A549 (cell line): Measurements from ENCODE around the gene IL6ST. TPM values are rescaled to one million over a fixed set of nuclear protein-coding genes. Genes with fewer than 3 reads are reported as not detected.

Experiments
- ATAC-seq, 2 experiments: fragments of 200-7000 bp in 1 of 2; fragments of >200 bp in 1 of 2; cut with Nextera tagmentation in 1 of 2; cut with Tn5 transposase in 1 of 2; 3 replicates each; pipeline versions ENCODE4 v1.8.0 to v1.9.1; 2018 to 2020; ENCODE audit warnings: mild to moderate bottlenecking in 1 of 2, moderate library complexity in 1 of 2
- CTCF ChIA-PET: fragments of 300-600 bp; sonication (Branson Sonifier 250); formaldehyde crosslinking; extraction: SDS; loops from one replicate; lab custom pipeline; 2021; ENCODE audit warnings: antibody characterized with exemption, inconsistent platforms; lab: Yijun Ruan, JAX
- POLR2A ChIA-PET: fragments of 350-600 bp; formaldehyde crosslinking; extraction: SDS; loops from one replicate; lab custom pipeline; 2021; ENCODE audit warnings: antibody characterized with exemption, inconsistent platforms; lab: Yijun Ruan, JAX
- DNase-seq, 2 experiments: peaks; one replicate each; pipeline versions ENCODE4 v3.0.0 to v3.0.0-alpha.2; 2011 to 2016; ENCODE audit warnings: low read depth in 1 of 2, low spot score in 1 of 2
- FAIRE-seq: peaks from 2 replicates; lab custom pipeline; 2011; peaks lifted over from hg19 to GRCh38; lab: Jason Lieb, UNC
- H3K27ac ChIP-seq, 2 experiments: fragments of >200 bp; sonication (Bioruptor Twin); formaldehyde crosslinking; 3 replicates each; pipeline ENCODE4 v1.5.1; 2016 to 2017
- H3K4me1 ChIP-seq: fragments of >200 bp; sonication (Bioruptor Twin); formaldehyde crosslinking; 3 replicates; pipeline ENCODE4 v1.6.1; 2016
- H3K4me2 ChIP-seq: fragments of >200 bp; sonication (Bioruptor Twin); formaldehyde crosslinking; 3 replicates; pipeline ENCODE4 v1.6.1; 2016
- H3K4me3 ChIP-seq: fragments of >200 bp; sonication (Bioruptor Twin); formaldehyde crosslinking; 3 replicates; pipeline ENCODE4 v1.5.1; 2016
- H3K9me3 ChIP-seq: fragments of >200 bp; sonication (Bioruptor Twin); formaldehyde crosslinking; 3 replicates; pipeline ENCODE4 v1.6.1; 2016
- CBX8 ChIP-seq: fragments of 200-600 bp; sonication (generic); IDR thresholded peaks from 2 replicates; pipeline ENCODE4 v1.6.1; 2016
- CEBPB ChIP-seq, 2 experiments: fragments of >200 bp in 1 of 2; sonication (Bioruptor Twin) in 1 of 2; formaldehyde crosslinking in 1 of 2; IDR thresholded peaks; 2 replicates each; pipeline ENCODE4 v1.6.1; 2012 to 2016
- EHF ChIP-seq: fragments of 250-450 bp; sonication (Bioruptor Pico); IDR thresholded peaks from 2 replicates; pipeline ENCODE4 v1.5.0; 2020; ENCODE audit warnings: mild to moderate bottlenecking
- FOSB ChIP-seq: fragments of 250-450 bp; sonication (Bioruptor Pico); IDR thresholded peaks from 2 replicates; pipeline ENCODE4 v1.5.0; 2020; ENCODE audit warnings: mild to moderate bottlenecking, moderate library complexity
- FOSL2 ChIP-seq, 2 experiments: fragments of 450-650 bp in 1 of 2; fragments of >200 bp in 1 of 2; sonication (Bioruptor Twin) in 1 of 2; formaldehyde crosslinking; IDR thresholded peaks; 2 replicates each; pipeline versions ENCODE4 v1.5.0 to v1.6.1; 2016 to 2020; ENCODE audit warnings: mild to moderate bottlenecking in 1 of 2, moderate library complexity in 1 of 2
- FOXS1 ChIP-seq: fragments of 250-450 bp; sonication (Bioruptor Pico); IDR thresholded peaks from 2 replicates; pipeline ENCODE4 v1.5.0; 2020; ENCODE audit warnings: mild to moderate bottlenecking, moderate library complexity
- HES2 ChIP-seq: fragments of >200 bp; sonication (Bioruptor Twin); formaldehyde crosslinking; IDR thresholded peaks from 2 replicates; pipeline ENCODE4 v1.6.1; 2016
- JUN ChIP-seq, 2 experiments: fragments of >200 bp; sonication (Bioruptor Twin); formaldehyde crosslinking; IDR thresholded peaks; 2 replicates in 1 of 2; 3 replicates in 1 of 2; pipeline ENCODE4 v1.6.1; 2016 to 2017
- MAX ChIP-seq: IDR thresholded peaks from 2 replicates; pipeline ENCODE4 v1.6.1; 2012
- NR3C1 ChIP-seq: fragments of >200 bp; sonication (Bioruptor Twin); formaldehyde crosslinking; IDR thresholded peaks from 3 replicates; pipeline ENCODE4 v1.6.1; 2017
- POLR2A ChIP-seq: IDR thresholded peaks from 2 replicates; pipeline ENCODE4 v1.6.1; 2012; ENCODE audit warnings: mild to moderate bottlenecking, low read length
- POLR2AphosphoS2 ChIP-seq: conservative IDR thresholded peaks from 2 replicates; pipeline ENCODE4 v1.6.1; 2012; ENCODE audit warnings: low read length, improper control_type of control experiment, inconsistent platforms
- RCOR1 ChIP-seq: fragments of 150-350 bp; IDR thresholded peaks from 2 replicates; pipeline ENCODE4 v1.6.1; 2014; ENCODE audit warnings: antibody characterized with exemption, low read length, low read depth
- SMC3 ChIP-seq: fragments of >200 bp; sonication (Bioruptor Twin); formaldehyde crosslinking; IDR thresholded peaks from 3 replicates; pipeline ENCODE4 v1.6.1; 2018; ENCODE audit warnings: inconsistent platforms
- ZC3H11A ChIP-seq: fragments of 450-650 bp; IDR thresholded peaks from 2 replicates; pipeline ENCODE4 v1.6.1; 2014; ENCODE audit warnings: antibody characterized with exemption, mild to moderate bottlenecking
- ZFP36 ChIP-seq: fragments of 450-650 bp; IDR thresholded peaks from 2 replicates; pipeline ENCODE4 v1.6.1; 2014; ENCODE audit warnings: borderline replicate concordance; ENCODE audit not compliant: partially characterized antibody
- ZNF302 ChIP-seq: fragments of 250-450 bp; sonication (Bioruptor Pico); IDR thresholded peaks from 2 replicates; pipeline ENCODE4 v1.9.0; 2021; ENCODE audit warnings: inconsistent platforms, mild to moderate bottlenecking, moderate library complexity
- WGBS: methylation state at CpG from one replicate; pipeline ENCODE4 v1.1.6; 2017; ENCODE audit errors: missing lambda C conversion rate; 5-methylcytosine and 5-hydroxymethylcytosine counted together
- polyA plus RNA-seq, 4 experiments: library from polyadenylated mRNA; depleted of rRNA in 3 of 4; stranded (reverse); fragments of >200 nt; fragmentation: RNase III in 1 of 4; extraction: RNeasy Plus Mini Kit Qiagen cat#74134 plus additional on column Dnase treatment in 1 of 4; gene quantifications; 2 replicates in 3 of 4; 3 replicates in 1 of 4; pipeline ENCODE4 v1.2.3, GENCODE V29; 2011 to 2017
- small RNA-seq, 6 experiments: library from RNA; depleted of rRNA; stranded (forward); fragments of <200 nt; gene quantifications; one replicate each; pipeline ENCODE3, GENCODE V24; 2012
- TF ChIP-seq, protein P1 (sequence below): fragments of 450-650 bp; IDR thresholded peaks from 2 replicates; pipeline ENCODE4 v1.6.1; 2014; ENCODE audit warnings: antibody characterized with exemption
- TF ChIP-seq, protein P2 (sequence below): fragments of >200 bp; sonication (Bioruptor Twin); formaldehyde crosslinking; IDR thresholded peaks from 3 replicates; pipeline ENCODE4 v1.6.1; 2016
- TF ChIP-seq, protein P3 (sequence below): fragments of 200-600 bp; sonication (generic); IDR thresholded peaks from 2 replicates; pipeline ENCODE4 v1.6.1; 2016; ENCODE audit warnings: antibody characterized with exemption, mild to moderate bottlenecking, moderate library complexity

Gene IL6ST
- polyA plus RNA-seq, 2 of the 4 experiments (the other 2 are of a cell fraction): 46.2 to 183 TPM

GRCh38 chr5:55888205-55888604, 106.6 kb downstream of the IL6ST start:
- TF ChIP-seq CEBPB (IDR thresholded peaks at IDR 0.05) (no peak), CBX8 (no peak), POLR2AphosphoS2 (no peak), HES2 (no peak), ZFP36 (no peak), FOSB (CRISPR knock-in tag) (no peak), ZC3H11A (no peak), JUN (IDR thresholded peaks at IDR 0.05) (no peak), POLR2A (no peak), FOSL2 (IDR thresholded peaks at IDR 0.05) (no peak), FOSL2 (CRISPR knock-in tag; IDR thresholded peaks at IDR 0.05) (no peak), SMC3 (no peak), ZNF302 (CRISPR knock-in tag) (no peak), MAX (no peak), NR3C1 (no peak)
- TF ChIP-seq, protein P1, sequence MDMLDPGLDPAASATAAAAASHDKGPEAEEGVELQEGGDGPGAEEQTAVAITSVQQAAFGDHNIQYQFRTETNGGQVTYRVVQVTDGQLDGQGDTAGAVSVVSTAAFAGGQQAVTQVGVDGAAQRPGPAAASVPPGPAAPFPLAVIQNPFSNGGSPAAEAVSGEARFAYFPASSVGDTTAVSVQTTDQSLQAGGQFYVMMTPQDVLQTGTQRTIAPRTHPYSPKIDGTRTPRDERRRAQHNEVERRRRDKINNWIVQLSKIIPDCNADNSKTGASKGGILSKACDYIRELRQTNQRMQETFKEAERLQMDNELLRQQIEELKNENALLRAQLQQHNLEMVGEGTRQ: no peak
- TF ChIP-seq, protein P2, sequence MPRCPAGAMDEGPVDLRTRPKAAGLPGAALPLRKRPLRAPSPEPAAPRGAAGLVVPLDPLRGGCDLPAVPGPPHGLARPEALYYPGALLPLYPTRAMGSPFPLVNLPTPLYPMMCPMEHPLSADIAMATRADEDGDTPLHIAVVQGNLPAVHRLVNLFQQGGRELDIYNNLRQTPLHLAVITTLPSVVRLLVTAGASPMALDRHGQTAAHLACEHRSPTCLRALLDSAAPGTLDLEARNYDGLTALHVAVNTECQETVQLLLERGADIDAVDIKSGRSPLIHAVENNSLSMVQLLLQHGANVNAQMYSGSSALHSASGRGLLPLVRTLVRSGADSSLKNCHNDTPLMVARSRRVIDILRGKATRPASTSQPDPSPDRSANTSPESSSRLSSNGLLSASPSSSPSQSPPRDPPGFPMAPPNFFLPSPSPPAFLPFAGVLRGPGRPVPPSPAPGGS: no peak
- TF ChIP-seq, protein P3, sequence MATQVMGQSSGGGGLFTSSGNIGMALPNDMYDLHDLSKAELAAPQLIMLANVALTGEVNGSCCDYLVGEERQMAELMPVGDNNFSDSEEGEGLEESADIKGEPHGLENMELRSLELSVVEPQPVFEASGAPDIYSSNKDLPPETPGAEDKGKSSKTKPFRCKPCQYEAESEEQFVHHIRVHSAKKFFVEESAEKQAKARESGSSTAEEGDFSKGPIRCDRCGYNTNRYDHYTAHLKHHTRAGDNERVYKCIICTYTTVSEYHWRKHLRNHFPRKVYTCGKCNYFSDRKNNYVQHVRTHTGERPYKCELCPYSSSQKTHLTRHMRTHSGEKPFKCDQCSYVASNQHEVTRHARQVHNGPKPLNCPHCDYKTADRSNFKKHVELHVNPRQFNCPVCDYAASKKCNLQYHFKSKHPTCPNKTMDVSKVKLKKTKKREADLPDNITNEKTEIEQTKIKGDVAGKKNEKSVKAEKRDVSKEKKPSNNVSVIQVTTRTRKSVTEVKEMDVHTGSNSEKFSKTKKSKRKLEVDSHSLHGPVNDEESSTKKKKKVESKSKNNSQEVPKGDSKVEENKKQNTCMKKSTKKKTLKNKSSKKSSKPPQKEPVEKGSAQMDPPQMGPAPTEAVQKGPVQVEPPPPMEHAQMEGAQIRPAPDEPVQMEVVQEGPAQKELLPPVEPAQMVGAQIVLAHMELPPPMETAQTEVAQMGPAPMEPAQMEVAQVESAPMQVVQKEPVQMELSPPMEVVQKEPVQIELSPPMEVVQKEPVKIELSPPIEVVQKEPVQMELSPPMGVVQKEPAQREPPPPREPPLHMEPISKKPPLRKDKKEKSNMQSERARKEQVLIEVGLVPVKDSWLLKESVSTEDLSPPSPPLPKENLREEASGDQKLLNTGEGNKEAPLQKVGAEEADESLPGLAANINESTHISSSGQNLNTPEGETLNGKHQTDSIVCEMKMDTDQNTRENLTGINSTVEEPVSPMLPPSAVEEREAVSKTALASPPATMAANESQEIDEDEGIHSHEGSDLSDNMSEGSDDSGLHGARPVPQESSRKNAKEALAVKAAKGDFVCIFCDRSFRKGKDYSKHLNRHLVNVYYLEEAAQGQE: no peak
- TF ChIP-seq, all 56 proteins: peak for 0
- 90% methylated on average over 5 of the region's 5 CpGs for WGBS
- ATAC-seq: no peak
- CTCF ChIA-PET: interaction anchor here (0.6 kb wide), 1 partner anchor 80 kb away, joined by 3 read pairs; no protein-coding TSS in a partner anchor
- Histone ChIP-seq H3K4me1 (no peaks in the 10 kb centered on the region), H3K27ac (no peak overlapping the region), H3K4me3 (no peak overlapping the region), H3K9me3 (no peaks in the 10 kb centered on the region), H3K4me2 (no peak overlapping the region)
- POLR2A ChIA-PET: no interaction called here
- no peak for FAIRE-seq
- DNase-seq: no peak

DNA sequence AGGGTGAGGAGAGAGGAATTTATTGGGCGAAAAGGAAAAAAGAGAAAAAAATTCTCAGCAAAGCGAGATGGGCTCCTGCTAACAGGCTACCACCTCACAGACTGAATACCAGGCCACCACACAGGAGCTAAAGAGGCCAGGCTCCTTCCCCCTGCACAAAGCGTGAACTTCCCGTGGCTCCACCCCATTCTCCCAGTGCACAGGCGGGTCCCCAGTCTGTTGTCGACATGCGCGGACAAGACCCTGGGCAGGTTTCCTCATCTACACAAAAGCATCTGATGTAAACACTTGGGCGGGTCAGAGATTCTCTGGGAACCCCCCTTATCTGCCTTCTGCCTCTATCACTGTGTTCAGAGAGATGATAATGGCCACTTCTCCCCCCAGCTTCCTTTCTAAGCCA, 109.4 kb downstream of the IL6ST start:
- ChIA-PET CTCF (no interaction called here), POLR2A (no interaction called here)
- H3K27ac ChIP-seq: no peak overlapping the region
- no peaks in the 10 kb centered on the region for H3K9me3 ChIP-seq
- DNase-seq (no peak), ATAC-seq (no peak), FAIRE-seq (no peak)
- H3K4me2 ChIP-seq: no peak overlapping the region
- 90% methylated on average over 9 of the region's 9 CpGs for WGBS
- H3K4me1 ChIP-seq: no peaks in the 10 kb centered on the region
- no peak for TF ChIP-seq FOXS1
- no peak for TF ChIP-seq RCOR1
- no peak for TF ChIP-seq EHF (CRISPR knock-in tag)
- no peak overlapping the region for H3K4me3 ChIP-seq

Small RNA genes lying within 50 kb of the gene (small RNA-seq; reads per million reads assigned to genes)
- gene AC016596.1: 0 to 0.43 (median 0) reads per million in 6 experiments
- gene RF01210: 0 to 0.29 (median 0) reads per million in 6 experiments

Other genes with a start within 250 kb of the IL6ST start
- 2.0 and 2.2 TPM in 2 replicates for gene IL31RA, start 143.6 kb downstream of the IL6ST start, polyA plus RNA-seq (2011; rRNA removed)
- 0.94 to 1.2 TPM (median 0.95 TPM) in 3 replicates for gene IL31RA, start 143.6 kb downstream of the IL6ST start, polyA plus RNA-seq (2017; fragmentation: RNase III; extraction: RNeasy Plus Mini Kit Qiagen cat#74134 plus additional on column Dnase treatment)
- gene ANKRD55, start 238.4 kb upstream of the IL6ST start, polyA plus RNA-seq (2011; rRNA removed): 0.26 and 0.30 TPM in 2 replicates
- 0.05 to 0.12 TPM (median 0.10 TPM) in 3 replicates for gene ANKRD55, start 238.4 kb upstream of the IL6ST start, polyA plus RNA-seq (2017; fragmentation: RNase III; extraction: RNeasy Plus Mini Kit Qiagen cat#74134 plus additional on column Dnase treatment)